OCI-LY7 (cell line): Measurements from ENCODE around the gene TBC1D8. TPM values are rescaled to one million over a fixed set of nuclear protein-coding genes. Genes with fewer than 3 reads are reported as not detected.

Experiments used
- BruUV-seq: library from RNA; stranded (reverse); fragments of 400-500 nt; replicated peaks from 2 replicates; lab custom pipeline; 2021; lab: Mats Ljungman, UMichigan
- CTCF ChIA-PET: fragments of 300-600 bp; sonication (Branson Sonifier 250); formaldehyde crosslinking; loops from one replicate; lab custom pipeline; 2022; ENCODE audit warnings: antibody characterized with exemption; ENCODE audit not compliant: unreplicated experiment; lab: Charles Lee
- POLR2A ChIA-PET: fragments of 300-600 bp; sonication (Branson Sonifier 250); formaldehyde crosslinking; loops from one replicate; lab custom pipeline; 2022; ENCODE audit warnings: antibody characterized with exemption; lab: Charles Lee
- DNase-seq: peaks from one replicate; pipeline ENCODE4 v3.0.0-alpha.2; 2015; ENCODE audit warnings: low spot score
- H2AFZ ChIP-seq: fragments of 200-600 bp; sonication (generic), shearing (Covaris generic); 2 replicates; pipeline ENCODE4 v1.6.1; 2014; ENCODE audit warnings: mild to moderate bottlenecking, antibody characterized with exemption, low read length, moderate library complexity
- H3K27ac ChIP-seq: fragments of 200-600 bp; sonication (generic); 2 replicates; pipeline ENCODE4 v1.5.1; 2014; ENCODE audit warnings: mixed run types, low read depth, mild to moderate bottlenecking, moderate library complexity, low read length, inconsistent platforms; ENCODE audit not compliant: poor library complexity, severe bottlenecking
- H3K36me3 ChIP-seq: fragments of 200-600 bp; sonication (generic); 2 replicates; pipeline ENCODE4 v1.6.1; 2014; ENCODE audit warnings: mild to moderate bottlenecking, antibody characterized with exemption, low read length, moderate library complexity, mixed read lengths; ENCODE audit not compliant: insufficient read depth
- H3K4me1 ChIP-seq: fragments of 200-600 bp; sonication (generic); 2 replicates; pipeline ENCODE4 v1.5.1; 2014; ENCODE audit warnings: mild to moderate bottlenecking, low read length; ENCODE audit not compliant: insufficient read depth, poor library complexity, severe bottlenecking
- H3K4me2 ChIP-seq: fragments of 200-600 bp; sonication (generic); 2 replicates; pipeline ENCODE4 v1.6.1; 2014; ENCODE audit warnings: mild to moderate bottlenecking, low read length
- H3K4me3 ChIP-seq: fragments of 200-600 bp; sonication (generic); 2 replicates; pipeline ENCODE4 v1.5.1; 2014; ENCODE audit warnings: mild to moderate bottlenecking, low read depth, low read length; ENCODE audit not compliant: poor library complexity, severe bottlenecking
- H3K79me2 ChIP-seq: fragments of 200-600 bp; sonication (generic); 2 replicates; pipeline ENCODE4 v1.6.1; 2016; ENCODE audit warnings: low read depth, mild to moderate bottlenecking, low read length, moderate library complexity, mixed read lengths; ENCODE audit not compliant: insufficient read depth
- H3K9me2 ChIP-seq: fragments of 200-600 bp; sonication (generic); 2 replicates; pipeline ENCODE4 v1.6.1; 2016; ENCODE audit warnings: mild to moderate bottlenecking, low read length, mixed read lengths; ENCODE audit not compliant: insufficient read depth
- H3K9me3 ChIP-seq: fragments of 200-600 bp; sonication (generic); 2 replicates; pipeline ENCODE4 v1.6.1; 2014; ENCODE audit warnings: mild to moderate bottlenecking, mixed run types, low read length, mixed read lengths
- H4K20me1 ChIP-seq: fragments of 200-600 bp; sonication (generic); 2 replicates; pipeline ENCODE4 v1.6.1; 2014; ENCODE audit warnings: mild to moderate bottlenecking, antibody characterized with exemption, low read length, moderate library complexity, mixed read lengths; ENCODE audit not compliant: insufficient read depth
- EZH2phosphoT487 ChIP-seq: fragments of 200-600 bp; sonication (generic); IDR thresholded peaks from 2 replicates; pipeline ENCODE4 v1.6.1; 2018; ENCODE audit warnings: low read depth, borderline replicate concordance, mild to moderate bottlenecking, mixed run types, antibody characterized with exemption, low read length, moderate library complexity, mixed read lengths
- intact Hi-C: fragments of 100-400 bp; cut with micrococcal nuclease; formaldehyde crosslinking; loops from one replicate; pipeline ENCODE4 v1.10.0; 2022; ENCODE audit not compliant: unreplicated experiment
- total RNA-seq, 2 experiments: library from RNA; depleted of rRNA in 1 of 2; stranded (reverse); fragments of >200 nt in 1 of 2; shearing (Covaris generic) in 1 of 2; gene quantifications; 2 replicates each; pipeline ENCODE4 v1.2.3, GENCODE V29; 2014 to 2022
- TF ChIP-seq, protein P1 (sequence below): fragments of 200-600 bp; sonication (generic); conservative IDR thresholded peaks from 2 replicates; pipeline ENCODE4 v1.5.1; 2014; ENCODE audit warnings: mild to moderate bottlenecking, antibody characterized with exemption, low read length, moderate library complexity, mixed read lengths

The TBC1D8 gene
- total RNA-seq, 2 experiments from 2014 or later, result 0.22 to 0.49 TPM

- intact Hi-C loops, result no loop called here
- TF ChIP-seq EZH2phosphoT487, result no peak
- TF ChIP-seq, protein P1, sequence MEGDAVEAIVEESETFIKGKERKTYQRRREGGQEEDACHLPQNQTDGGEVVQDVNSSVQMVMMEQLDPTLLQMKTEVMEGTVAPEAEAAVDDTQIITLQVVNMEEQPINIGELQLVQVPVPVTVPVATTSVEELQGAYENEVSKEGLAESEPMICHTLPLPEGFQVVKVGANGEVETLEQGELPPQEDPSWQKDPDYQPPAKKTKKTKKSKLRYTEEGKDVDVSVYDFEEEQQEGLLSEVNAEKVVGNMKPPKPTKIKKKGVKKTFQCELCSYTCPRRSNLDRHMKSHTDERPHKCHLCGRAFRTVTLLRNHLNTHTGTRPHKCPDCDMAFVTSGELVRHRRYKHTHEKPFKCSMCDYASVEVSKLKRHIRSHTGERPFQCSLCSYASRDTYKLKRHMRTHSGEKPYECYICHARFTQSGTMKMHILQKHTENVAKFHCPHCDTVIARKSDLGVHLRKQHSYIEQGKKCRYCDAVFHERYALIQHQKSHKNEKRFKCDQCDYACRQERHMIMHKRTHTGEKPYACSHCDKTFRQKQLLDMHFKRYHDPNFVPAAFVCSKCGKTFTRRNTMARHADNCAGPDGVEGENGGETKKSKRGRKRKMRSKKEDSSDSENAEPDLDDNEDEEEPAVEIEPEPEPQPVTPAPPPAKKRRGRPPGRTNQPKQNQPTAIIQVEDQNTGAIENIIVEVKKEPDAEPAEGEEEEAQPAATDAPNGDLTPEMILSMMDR, result no peak
- CTCF ChIA-PET, result no interaction called here
- no peaks in the 10 kb centered on the region for H3K9me2 ChIP-seq
- H3K4me1 ChIP-seq, result no peaks in the 10 kb centered on the region
- no peak overlapping the region for H3K4me2 ChIP-seq
- DNase-seq, result no peak
- no TSS peak for BruUV-seq
- no peak overlapping the region for H3K27ac ChIP-seq
- H3K36me3 ChIP-seq, result no peaks in the 10 kb centered on the region
- no peaks in the 10 kb centered on the region for H4K20me1 ChIP-seq
- POLR2A ChIA-PET, result no interaction called here
- H3K9me3 ChIP-seq, result no peaks in the 10 kb centered on the region
- H3K79me2 ChIP-seq, result no peaks in the 10 kb centered on the region
- no peak overlapping the region for H3K4me3 ChIP-seq
- no peak overlapping the region for H2AFZ ChIP-seq
Observed at GRCh38 chr2:101125374-101125773, 25.8 kb downstream of the TBC1D8 start.

DNA sequence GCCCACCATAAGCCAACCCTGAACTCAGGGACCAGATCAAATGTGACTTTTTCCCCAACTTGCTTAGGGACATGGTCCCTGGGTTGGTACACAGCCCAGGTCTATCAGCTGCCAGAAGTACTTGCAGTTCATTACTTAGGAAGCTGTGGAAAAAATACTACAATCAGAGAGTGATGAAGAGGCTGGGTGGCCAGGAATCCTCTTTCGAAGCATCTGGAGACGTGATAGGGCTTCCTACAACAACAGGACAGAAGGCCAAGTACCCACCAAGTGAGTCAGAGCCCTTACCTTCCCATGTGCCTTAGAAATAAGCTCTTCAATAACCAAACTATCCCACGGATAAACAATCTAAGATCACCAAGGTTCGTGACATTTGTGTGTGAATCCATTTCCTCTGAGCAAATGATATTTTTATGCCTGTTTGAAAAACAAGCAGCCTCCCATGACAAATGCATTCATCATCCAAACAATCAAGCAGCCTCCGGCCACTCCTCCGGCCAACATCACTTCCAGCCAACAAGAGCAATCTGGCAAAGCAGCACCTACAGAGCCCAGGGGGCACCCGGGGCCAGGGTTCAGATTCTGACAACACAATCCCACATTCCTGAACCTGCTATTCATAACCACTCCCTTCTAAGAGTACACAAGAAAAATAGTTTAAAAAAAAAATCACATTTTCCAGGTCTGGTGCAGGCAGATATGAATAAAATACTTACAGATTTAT is 26.4 kb downstream of the TBC1D8 start:
- Histone ChIP-seq H3K9me3 (no peaks in the 10 kb centered on the region), H3K4me2 (no peak overlapping the region), H2AFZ (no peak overlapping the region), H4K20me1 (no peaks in the 10 kb centered on the region), H3K79me2 (no peaks in the 10 kb centered on the region), H3K27ac (no peak overlapping the region), H3K36me3 (no peaks in the 10 kb centered on the region), H3K4me3 (no peak overlapping the region), H3K9me2 (no peaks in the 10 kb centered on the region), H3K4me1 (no peaks in the 10 kb centered on the region)
- no peak for DNase-seq
- BruUV-seq, result no TSS peak
- TF ChIP-seq, protein P1, result no peak
- TF ChIP-seq EZH2phosphoT487, result no peak
- POLR2A ChIA-PET, result no interaction called here
- CTCF ChIA-PET, result no interaction called here
- intact Hi-C loops, result no loop called here

DNA sequence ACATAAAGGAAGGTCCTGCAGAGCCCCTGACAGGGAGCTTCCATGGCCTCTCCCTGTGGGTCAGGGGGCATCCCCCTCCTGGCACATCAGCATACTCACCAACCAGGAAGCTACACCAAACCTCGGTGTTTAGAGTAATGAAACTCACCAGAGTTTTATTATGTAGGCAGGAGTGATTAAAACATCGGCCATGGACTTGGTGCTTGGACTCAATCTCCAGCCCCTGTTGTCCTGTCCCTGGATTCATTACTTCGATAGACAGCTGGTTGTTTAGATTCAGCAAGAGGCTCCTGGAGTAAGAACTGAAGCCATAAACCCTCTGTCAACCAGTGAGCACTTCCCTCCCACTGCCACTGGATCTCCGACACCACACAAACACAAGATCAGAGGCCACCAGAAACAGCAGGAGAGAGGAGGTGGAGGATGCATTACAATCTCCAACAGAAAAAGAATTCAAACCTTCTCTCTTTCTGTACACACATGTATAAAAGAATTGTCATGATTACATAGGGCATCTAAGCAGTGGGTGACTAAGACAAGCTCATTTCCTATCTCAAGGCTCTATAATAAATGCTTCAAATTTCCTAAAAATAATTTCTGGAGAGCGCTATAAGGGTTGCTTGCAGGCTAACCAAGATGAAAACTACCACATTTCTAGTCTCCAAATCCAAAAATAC is 27.2 kb downstream of the TBC1D8 start:
- H3K36me3 ChIP-seq, result no peaks in the 10 kb centered on the region
- H3K4me1 ChIP-seq, result no peaks in the 10 kb centered on the region
- no peak overlapping the region for H3K4me3 ChIP-seq
- CTCF ChIA-PET, result no interaction called here
- no peaks in the 10 kb centered on the region for H3K9me3 ChIP-seq
- POLR2A ChIA-PET, result no interaction called here
- intact Hi-C loops, result no loop called here
- no peaks in the 10 kb centered on the region for H3K9me2 ChIP-seq
- no peaks in the 10 kb centered on the region for H4K20me1 ChIP-seq
- no peak overlapping the region for H3K4me2 ChIP-seq
- TF ChIP-seq, protein P1, result no peak
- TF ChIP-seq EZH2phosphoT487, result no peak
- DNase-seq, result no peak
- no peak overlapping the region for H2AFZ ChIP-seq
- BruUV-seq, result no TSS peak
- H3K79me2 ChIP-seq, result no peaks in the 10 kb centered on the region
- H3K27ac ChIP-seq, result no peak overlapping the region
